Measurements from ENCODE around the gene AP3M1.

The AP3M1 gene

GRCh38 chr10:74122060-74122459 lies 28.6 kb downstream of the AP3M1 start:
- H3K4me3 ChIP-seq (ENCODE audit: low read length), result no peak overlapping the region
- no peak for DNase-seq (ENCODE audit: low read depth, low spot score)

DNA sequence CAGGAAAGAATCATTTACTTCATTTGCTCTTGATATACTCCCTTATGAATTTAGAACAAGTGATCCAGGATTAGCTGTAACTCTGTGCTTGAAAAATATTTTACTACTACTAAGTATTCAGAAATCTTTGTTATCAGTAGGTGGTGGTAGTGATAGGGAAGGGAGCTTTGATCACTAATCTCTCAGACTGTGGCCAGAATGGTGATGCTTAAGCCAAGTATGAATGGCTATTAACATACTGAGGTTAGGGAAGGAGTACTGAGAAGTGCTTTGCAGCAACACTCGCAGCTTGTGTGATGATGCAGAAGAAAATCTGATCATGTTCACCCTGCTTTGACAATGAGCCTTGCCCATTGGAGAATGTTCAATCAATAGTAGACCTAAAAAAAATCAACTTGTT lies 29.3 kb downstream of the AP3M1 start:
- no peak overlapping the region for H3K4me3 ChIP-seq (ENCODE audit: low read length)

GRCh38 chr10:74120911-74121310 lies 29.7 kb downstream of the AP3M1 start:
- no peak for DNase-seq (ENCODE audit: low read depth, low spot score)
- H3K4me3 ChIP-seq (ENCODE audit: low read length), result no peak overlapping the region

More for the DNA sequence above, 29.3 kb downstream of the AP3M1 start:
- no peak for DNase-seq (ENCODE audit: low read depth, low spot score)

- no peak overlapping the region for H3K4me3 ChIP-seq (ENCODE audit: low read length)
- no peak for DNase-seq (ENCODE audit: low read depth, low spot score)
Measured at GRCh38 chr10:74118804-74119203, 31.8 kb downstream of the AP3M1 start.

- H3K4me3 ChIP-seq (ENCODE audit: low read length), result no peak overlapping the region
- DNase-seq (ENCODE audit: low read depth, low spot score), result no peak
Measured at GRCh38 chr10:74117738-74118137, 32.9 kb downstream of the AP3M1 start.

DNA sequence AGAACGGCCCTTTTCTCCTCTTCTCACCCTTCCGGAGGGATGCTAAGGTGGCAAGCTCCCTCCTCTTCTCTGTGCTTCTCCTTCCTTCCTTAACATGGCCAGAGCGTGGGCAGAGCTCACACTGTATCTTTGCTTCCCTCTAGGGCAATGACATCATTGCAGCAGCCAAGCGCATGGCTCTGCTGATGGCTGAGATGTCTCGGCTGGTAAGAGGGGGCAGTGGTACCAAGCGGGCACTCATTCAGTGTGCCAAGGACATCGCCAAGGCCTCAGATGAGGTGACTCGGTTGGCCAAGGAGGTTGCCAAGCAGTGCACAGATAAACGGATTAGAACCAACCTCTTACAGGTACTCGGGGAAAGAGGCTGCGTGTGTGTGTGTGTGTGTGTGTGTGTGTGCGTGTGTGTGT lies 36.6 kb downstream of the AP3M1 start:
- no peak overlapping the region for H3K4me3 ChIP-seq (ENCODE audit: low read length)
- no peak for DNase-seq (ENCODE audit: low read depth, low spot score)

DNA sequence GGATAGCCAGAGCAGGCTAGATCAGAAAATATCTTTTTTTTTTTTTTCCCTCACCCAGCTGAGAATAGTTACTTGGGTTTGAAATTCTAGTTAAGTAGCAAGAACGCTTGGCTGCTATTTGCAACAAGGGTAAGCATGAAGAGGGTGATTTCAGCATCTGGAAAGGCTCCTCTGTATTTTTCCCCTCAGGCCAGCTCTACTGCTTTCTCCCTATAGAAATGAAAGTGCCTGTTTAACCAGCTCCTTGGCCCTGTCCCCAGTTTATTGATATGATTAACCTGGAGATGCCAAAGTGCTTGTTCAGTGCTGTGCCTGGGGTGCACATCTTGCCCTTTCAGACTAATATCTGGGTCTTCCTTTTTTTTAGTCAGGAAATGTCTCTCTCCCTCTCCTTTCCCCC lies 37.1 kb downstream of the AP3M1 start:
- no peak for DNase-seq (ENCODE audit: low read depth, low spot score)
- H3K4me3 ChIP-seq (ENCODE audit: low read length), result no peak overlapping the region

DNA sequence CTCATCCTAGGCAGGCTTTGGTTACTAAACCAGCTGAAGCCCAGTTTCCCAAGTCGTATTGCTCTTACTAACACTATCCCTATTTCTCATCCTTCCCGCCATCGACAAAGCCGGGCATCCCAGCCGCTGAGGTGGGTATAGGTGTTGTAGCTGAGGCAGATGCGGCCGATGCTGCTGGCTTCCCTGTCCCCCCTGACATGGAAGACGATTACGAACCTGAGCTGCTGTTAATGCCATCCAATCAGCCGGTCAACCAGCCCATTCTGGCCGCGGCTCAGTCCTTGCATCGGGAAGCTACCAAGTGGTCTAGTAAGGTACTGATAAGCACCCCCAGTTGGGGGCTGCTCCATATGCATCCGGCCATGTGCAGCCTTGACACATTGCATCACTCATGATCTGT lies 38.8 kb downstream of the AP3M1 start:
- DNase-seq (ENCODE audit: low read depth, low spot score), result no peak
- no peak overlapping the region for H3K4me3 ChIP-seq (ENCODE audit: low read length)

GRCh38 chr10:74110120-74110519 lies 40.5 kb downstream of the AP3M1 start:
- no peak for DNase-seq (ENCODE audit: low read depth, low spot score)
- no peak overlapping the region for H3K4me3 ChIP-seq (ENCODE audit: low read length)

- DNase-seq (ENCODE audit: low read depth, low spot score), result no peak
- H3K4me3 ChIP-seq (ENCODE audit: low read length), result no peak overlapping the region
Measured at GRCh38 chr10:74109452-74109851, 41.2 kb downstream of the AP3M1 start.

GRCh38 chr10:74107391-74107790 lies 43.2 kb downstream of the AP3M1 start:
- no peak overlapping the region for H3K4me3 ChIP-seq (ENCODE audit: low read length)
- no peak for DNase-seq (ENCODE audit: low read depth, low spot score)

DNA sequence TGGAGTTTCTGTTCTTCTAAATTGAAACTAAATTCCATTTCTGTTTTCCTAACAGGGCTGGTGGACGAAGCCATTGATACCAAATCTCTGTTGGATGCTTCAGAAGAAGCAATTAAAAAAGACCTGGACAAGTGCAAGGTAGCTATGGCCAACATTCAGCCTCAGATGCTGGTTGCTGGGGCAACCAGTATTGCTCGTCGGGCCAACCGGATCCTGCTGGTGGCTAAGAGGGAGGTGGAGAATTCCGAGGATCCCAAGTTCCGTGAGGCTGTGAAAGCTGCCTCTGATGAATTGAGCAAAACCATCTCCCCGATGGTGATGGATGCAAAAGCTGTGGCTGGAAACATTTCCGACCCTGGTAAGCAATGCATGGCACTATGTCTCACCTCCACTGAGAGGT lies 45.6 kb downstream of the AP3M1 start:
- DNase-seq (ENCODE audit: low read depth, low spot score), result no peak
- no peak overlapping the region for H3K4me3 ChIP-seq (ENCODE audit: low read length)

- H3K4me3 ChIP-seq (ENCODE audit: low read length), result no peak overlapping the region
- no peak for DNase-seq (ENCODE audit: low read depth, low spot score)
Measured at GRCh38 chr10:74104480-74104879, 46.1 kb downstream of the AP3M1 start.

- H3K4me3 ChIP-seq (ENCODE audit: low read length), result no peak overlapping the region
- DNase-seq (ENCODE audit: low read depth, low spot score), result peak; percentile 35
Measured at GRCh38 chr10:74103560-74104258, 46.9 kb downstream of the AP3M1 start.

GRCh38 chr10:74099836-74100235 lies 50.8 kb downstream of the AP3M1 start:
- no peak for DNase-seq (ENCODE audit: low read depth, low spot score)
- H3K4me3 ChIP-seq (ENCODE audit: low read length), result no peak overlapping the region

GRCh38 chr10:74099420-74099819 lies 51.2 kb downstream of the AP3M1 start:
- no peak for DNase-seq (ENCODE audit: low read depth, low spot score)
- H3K4me3 ChIP-seq (ENCODE audit: low read length), result no peak overlapping the region

DNA sequence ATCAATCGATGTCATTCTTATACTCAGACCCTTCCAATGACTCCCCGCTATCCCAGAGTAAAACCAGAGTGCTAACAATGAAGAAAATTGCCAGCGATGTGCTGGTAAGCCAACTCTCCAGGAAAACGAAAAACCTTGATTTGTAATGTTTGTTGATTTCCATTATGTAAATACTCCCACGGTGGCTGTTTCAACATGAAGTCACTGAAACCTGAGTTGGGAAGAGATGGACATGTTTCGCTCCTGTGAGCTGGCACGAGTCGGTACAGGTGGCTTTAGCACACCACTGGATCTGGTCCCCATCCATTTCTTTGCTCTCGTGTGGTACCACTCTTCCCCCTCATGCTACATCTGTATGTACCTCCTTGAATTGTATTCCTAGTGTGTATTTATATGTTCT lies 52.9 kb downstream of the AP3M1 start:
- no peak overlapping the region for H3K4me3 ChIP-seq (ENCODE audit: low read length)
- DNase-seq (ENCODE audit: low read depth, low spot score), result no peak

DNA sequence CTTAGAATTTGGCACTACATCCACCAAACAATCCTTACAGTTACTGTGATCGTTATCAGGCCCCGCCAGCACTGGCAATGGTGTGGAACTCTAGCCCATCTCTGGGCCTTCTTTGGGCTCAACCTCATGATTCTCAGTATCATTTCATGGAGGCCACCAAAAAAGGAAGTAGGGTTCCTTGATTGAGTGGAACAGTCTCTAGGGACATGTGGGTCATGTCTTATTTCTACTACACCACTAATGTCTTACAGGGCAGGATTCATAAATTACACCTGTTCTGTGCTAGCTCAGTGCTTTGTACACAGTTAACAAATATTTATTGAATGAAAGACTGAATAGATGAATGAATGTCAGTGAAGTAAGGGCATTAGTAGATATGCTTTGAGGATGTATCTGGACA lies 53.9 kb downstream of the AP3M1 start:
- no peak for DNase-seq (ENCODE audit: low read depth, low spot score)

DNA sequence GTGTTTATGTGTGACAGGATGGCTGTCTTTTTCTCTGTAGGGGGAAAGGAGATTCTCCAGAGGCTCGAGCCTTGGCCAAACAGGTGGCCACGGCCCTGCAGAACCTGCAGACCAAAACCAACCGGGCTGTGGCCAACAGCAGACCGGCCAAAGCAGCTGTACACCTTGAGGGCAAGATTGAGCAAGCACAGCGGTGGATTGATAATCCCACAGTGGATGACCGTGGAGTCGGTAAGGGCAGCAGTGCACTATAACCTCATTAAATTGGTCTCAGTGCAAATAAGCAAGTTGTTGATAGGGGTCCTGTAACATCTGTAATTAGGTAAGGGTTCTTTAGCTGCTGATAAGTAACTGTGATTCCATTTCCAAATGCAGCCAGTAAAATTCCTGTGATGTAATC lies 56.4 kb downstream of the AP3M1 start:
- no peak overlapping the region for H3K4me3 ChIP-seq (ENCODE audit: low read length)
- no peak for DNase-seq (ENCODE audit: low read depth, low spot score)

More for the DNA sequence above, 53.9 kb downstream of the AP3M1 start:
- no peak overlapping the region for H3K4me3 ChIP-seq (ENCODE audit: low read length)

GRCh38 chr10:74093530-74094164 lies 57.0 kb downstream of the AP3M1 start:
- no peak overlapping the region for H3K4me3 ChIP-seq (ENCODE audit: low read length)
- DNase-seq (ENCODE audit: low read depth, low spot score), result no peak

GRCh38 chr10:74092372-74092771 lies 58.3 kb downstream of the AP3M1 start:
- no peak for DNase-seq (ENCODE audit: low read depth, low spot score)
- no peak overlapping the region for H3K4me3 ChIP-seq (ENCODE audit: low read length)

Measured in Jurkat, Clone E6-1 (cell line).